GM19468 (cell line): ENCODE results near the gene ADCY5.

ENCODE experiments used
- ATAC-seq: cut with Tn5 transposase; IDR thresholded peaks from one replicate; pipeline ENCODE4 v1.9.1; 2021; ENCODE audit warnings: mild to moderate bottlenecking, moderate library complexity, moderate number of reproducible peaks; ENCODE audit not compliant: unreplicated experiment; ENCODE audit errors: extremely low read depth

Gene ADCY5

GRCh38 chr3:123390865-123391600, 57.9 kb downstream of the ADCY5 start:
- no peak for ATAC-seq

DNA sequence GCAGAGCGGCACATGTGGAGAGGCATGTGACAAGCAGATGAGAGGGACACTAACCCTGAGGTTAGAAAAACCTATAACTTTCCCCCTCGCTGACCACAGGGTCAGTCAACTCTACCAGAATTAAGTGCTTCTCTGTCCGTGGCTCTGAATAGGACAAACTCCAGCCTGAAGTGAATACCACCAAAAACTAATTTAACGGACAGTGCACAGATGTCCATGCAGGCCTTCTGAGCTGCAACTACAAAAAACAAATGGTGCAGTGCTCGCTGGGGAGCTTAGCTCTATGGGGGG, 59.3 kb downstream of the ADCY5 start:
- ATAC-seq: no peak

DNA sequence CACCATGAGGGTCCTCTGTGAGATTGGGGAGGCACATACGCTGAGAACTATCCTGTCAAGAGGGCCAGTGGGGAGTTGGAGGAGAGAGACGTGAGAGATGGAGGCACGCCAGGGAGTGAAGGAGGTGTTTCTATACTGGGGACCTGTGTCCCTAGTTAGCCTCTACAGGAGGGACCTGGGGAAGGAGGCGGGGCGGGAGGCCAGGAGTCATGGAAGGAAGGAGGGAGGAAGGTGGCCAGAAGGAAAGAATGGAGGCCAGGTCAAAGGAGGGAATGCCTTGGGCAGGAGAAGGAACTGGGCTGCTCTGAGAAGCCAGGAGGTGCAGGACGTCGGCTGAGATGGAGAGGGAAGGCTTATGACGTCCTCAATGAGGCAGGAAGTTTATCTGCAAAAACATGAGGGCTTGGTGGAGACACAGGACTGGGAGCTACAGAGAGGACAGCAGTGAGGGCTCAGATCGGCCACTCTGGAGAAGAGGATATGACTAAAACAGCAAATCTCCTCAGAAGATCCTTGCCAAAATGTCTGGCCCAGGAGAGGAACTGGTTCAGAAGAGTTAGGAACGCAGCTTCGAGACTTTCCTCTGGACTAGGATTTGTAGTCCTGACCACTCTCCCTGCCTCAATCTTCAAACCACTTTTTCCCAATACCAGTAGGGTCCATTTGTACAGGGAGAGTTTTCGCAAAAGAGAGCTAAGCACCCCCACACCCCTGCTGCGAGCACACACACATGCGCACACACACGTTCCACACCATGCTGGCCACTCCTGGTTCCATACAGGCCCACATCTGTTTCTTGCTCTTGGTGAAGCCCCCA, 59.9 kb downstream of the ADCY5 start:
- no peak for ATAC-seq

- ATAC-seq: no peak
These were observed 60.8 kb downstream of the ADCY5 start for GRCh38 chr3:123388042-123388441.

GRCh38 chr3:123387532-123387931, 61.4 kb downstream of the ADCY5 start:
- no peak for ATAC-seq

DNA sequence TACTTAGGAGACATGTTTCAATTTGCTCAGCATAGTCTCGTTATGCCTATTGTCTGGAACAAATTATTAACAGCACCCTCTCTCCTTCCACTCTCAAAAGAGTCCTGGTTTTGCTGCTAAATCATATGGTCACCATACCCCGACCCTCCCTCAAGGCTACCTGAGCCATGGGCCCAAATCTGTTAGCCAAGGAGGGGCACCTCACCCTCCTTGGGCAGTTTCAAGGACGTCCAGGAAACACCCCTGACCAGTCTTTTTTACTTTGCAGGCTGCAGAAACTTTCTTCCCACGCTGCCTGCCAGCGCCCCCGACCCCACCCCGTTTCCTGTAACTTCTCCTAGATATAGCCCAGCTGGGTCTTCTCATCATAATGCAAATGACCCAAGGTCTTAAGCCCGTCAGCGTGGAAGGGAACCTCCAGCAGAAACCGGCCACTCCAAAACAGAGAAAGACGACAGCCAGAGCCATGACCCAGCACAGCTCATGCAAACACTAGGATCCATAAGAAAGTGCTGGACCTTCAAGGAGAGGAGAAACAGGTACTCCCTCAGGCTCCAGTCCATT, 62.3 kb downstream of the ADCY5 start:
- no peak for ATAC-seq

GRCh38 chr3:123385981-123386380, 62.9 kb downstream of the ADCY5 start:
- no peak for ATAC-seq

- ATAC-seq: no peak
These were observed 63.4 kb downstream of the ADCY5 start for GRCh38 chr3:123385499-123385898.

GRCh38 chr3:123385001-123385401, 63.9 kb downstream of the ADCY5 start:
- ATAC-seq: no peak

- no peak for ATAC-seq
These were observed 64.6 kb downstream of the ADCY5 start for GRCh38 chr3:123384256-123384655.

DNA sequence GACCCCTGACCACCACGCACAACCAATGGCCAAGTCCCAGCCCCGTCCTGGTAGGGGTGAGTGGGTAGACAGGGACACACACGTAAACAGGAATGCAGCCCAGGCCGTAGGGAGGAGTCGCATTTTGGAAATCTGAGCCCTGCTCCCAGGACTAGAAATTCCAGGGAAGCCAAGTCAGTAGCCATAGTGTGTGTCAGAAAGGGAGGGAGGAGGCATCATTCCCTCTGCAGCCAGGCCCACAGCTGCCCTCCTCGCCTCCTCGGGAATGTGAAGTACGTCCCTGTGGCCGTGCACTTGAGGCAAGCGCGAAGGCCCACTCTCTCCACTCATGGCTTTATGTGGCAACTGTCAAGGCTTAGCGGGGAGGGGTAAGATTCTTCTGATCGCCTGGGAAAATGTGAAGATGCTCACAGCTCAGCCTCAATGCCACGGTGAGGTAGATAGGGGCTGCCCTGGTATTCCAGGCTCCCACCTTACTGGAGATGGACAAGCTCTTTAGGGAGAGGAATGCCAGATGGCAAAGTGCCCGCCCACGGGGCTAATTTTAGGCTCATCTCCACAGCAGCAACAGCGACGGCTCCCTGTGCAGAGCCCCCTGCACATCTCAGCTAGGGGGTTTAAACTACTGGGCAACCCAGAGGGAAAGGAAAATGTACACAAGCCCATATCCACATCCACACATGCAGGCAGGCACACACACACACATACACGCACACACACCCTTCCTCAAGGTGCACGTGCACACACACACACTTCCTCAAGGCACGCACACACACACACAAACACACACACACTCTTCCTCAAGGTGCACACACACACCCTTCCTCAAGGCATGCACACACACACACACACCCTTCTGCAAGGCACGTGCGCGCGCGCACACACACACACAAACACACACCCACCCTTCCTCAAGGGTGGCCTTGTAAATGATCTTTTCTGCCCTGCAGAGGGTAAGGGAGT, 65.5 kb downstream of the ADCY5 start:
- no peak for ATAC-seq

GRCh38 chr3:123380261-123380660, 68.6 kb downstream of the ADCY5 start:
- ATAC-seq: no peak

DNA sequence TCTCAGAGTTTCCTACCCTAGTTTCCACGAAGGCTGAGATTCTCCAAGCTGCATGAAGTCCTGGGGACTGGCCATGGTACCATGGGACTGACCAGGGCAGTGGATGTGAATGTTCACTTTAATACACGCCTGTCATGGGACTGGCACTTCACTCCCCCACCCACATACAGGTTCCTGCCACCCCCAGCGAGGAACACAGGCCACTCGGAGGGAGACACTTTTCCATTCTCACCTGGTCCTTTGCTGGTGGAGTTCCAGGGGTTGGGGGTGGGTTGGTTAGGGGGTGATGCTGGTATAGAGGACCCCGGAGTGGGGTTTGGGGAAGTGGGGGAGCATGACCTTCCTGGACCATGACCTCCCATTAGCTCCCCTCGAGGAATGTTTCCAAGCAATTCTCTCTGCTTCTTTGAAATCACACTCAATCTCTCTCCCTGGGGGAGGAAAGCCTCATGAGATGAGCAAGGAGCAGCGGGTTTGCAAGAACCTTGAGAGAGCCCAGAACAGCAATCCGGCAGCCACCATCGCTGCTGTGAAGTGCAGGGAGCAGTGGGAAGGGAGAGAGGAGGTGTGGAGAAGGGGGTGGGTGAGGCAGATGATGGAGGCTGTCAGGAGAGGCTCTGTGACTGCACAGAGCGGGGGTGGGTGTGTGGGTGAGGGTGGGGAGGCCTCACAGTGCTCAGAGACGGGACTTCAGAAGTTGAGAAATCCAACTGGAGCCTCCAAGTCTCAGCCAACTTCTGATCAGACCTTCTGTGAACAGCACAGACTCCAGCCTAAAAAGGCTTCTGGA, 69.7 kb downstream of the ADCY5 start:
- ATAC-seq: no peak

DNA sequence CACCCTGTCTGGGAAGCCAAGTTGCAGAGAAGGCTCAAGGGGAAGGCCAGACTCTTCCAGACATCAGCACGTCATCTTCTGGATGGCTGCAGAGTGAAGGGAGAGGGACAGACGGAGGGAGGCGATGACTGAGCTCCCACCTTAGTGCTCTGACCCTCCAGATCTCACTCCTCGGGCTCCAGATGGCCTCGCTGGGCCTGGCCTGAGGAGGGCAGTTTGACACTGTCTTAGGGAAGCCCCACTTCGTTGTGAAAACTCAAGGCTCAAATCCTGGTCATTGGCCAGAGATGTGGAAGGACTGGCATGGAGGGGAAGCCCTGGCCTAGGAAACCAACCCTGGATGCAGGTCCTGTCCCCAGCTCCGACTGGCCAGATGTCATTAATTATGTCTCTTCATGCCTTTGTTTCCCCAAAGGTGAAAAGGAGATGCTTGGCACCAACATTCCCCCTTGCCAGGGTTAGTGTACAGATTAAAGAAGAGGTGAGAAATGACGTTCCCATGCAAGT, 70.4 kb downstream of the ADCY5 start:
- ATAC-seq: no peak

GRCh38 chr3:123377243-123377740, 71.6 kb downstream of the ADCY5 start:
- no peak for ATAC-seq

- ATAC-seq: no peak
These were observed 72.2 kb downstream of the ADCY5 start for GRCh38 chr3:123376451-123377242.

- no peak for ATAC-seq
These were observed 73.6 kb downstream of the ADCY5 start for GRCh38 chr3:123375014-123375940.
